Epithelial cell of proximal tubule (primary cell): Measurements from ENCODE around the gene DHX32. TPM values are rescaled to one million over a fixed set of nuclear protein-coding genes. Genes with fewer than 3 reads are reported as not detected.

ENCODE experiments used
- DNase-seq: peaks from one replicate; pipeline ENCODE4 v3.0.0-alpha.2; 2011; ENCODE audit warnings: low read depth
- H3K4me3 ChIP-seq: 2 replicates; pipeline ENCODE4 v1.5.1; 2011; ENCODE audit warnings: low read depth, mild to moderate bottlenecking, low read length
- total RNA-seq: library from RNA; depleted of rRNA; stranded (reverse); fragments of >200 nt; gene quantifications from 2 replicates; pipeline ENCODE4 v1.2.3, GENCODE V29; 2015
- TF ChIP-seq, protein P1 (sequence below): conservative IDR thresholded peaks from 2 replicates; pipeline ENCODE4 v1.5.1; 2012; ENCODE audit warnings: low read depth, mild to moderate bottlenecking, low read length

Gene DHX32
- total RNA-seq, 1 donor from 2014 or later = 29.6 TPM

DNA sequence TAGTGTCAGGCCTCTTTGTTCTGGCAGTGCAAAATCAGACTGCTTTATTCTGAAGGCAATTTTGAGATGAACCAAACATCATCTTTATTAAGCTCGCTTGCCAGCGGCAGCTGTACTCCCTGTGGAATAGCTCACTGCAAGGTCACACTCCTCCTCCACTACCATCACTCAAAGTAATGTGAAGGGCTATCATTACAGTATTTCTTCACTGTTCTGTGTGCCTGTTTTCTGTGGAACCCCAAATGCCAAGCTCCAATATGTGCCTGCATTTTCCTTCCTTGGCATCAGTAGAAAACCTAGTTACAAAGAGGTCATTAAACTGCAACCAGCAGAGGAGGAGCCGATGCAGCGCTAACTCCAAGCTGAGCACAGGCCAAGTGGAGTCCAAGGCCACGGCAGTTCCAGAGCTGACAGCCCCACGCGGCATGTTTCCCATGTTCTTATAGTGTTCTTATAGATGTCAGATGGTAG lies 36.3 kb downstream of the DHX32 start:
- DNase-seq = no peak
- no peak overlapping the region for H3K4me3 ChIP-seq
- TF ChIP-seq, protein P1, sequence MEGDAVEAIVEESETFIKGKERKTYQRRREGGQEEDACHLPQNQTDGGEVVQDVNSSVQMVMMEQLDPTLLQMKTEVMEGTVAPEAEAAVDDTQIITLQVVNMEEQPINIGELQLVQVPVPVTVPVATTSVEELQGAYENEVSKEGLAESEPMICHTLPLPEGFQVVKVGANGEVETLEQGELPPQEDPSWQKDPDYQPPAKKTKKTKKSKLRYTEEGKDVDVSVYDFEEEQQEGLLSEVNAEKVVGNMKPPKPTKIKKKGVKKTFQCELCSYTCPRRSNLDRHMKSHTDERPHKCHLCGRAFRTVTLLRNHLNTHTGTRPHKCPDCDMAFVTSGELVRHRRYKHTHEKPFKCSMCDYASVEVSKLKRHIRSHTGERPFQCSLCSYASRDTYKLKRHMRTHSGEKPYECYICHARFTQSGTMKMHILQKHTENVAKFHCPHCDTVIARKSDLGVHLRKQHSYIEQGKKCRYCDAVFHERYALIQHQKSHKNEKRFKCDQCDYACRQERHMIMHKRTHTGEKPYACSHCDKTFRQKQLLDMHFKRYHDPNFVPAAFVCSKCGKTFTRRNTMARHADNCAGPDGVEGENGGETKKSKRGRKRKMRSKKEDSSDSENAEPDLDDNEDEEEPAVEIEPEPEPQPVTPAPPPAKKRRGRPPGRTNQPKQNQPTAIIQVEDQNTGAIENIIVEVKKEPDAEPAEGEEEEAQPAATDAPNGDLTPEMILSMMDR = no peak

DNA sequence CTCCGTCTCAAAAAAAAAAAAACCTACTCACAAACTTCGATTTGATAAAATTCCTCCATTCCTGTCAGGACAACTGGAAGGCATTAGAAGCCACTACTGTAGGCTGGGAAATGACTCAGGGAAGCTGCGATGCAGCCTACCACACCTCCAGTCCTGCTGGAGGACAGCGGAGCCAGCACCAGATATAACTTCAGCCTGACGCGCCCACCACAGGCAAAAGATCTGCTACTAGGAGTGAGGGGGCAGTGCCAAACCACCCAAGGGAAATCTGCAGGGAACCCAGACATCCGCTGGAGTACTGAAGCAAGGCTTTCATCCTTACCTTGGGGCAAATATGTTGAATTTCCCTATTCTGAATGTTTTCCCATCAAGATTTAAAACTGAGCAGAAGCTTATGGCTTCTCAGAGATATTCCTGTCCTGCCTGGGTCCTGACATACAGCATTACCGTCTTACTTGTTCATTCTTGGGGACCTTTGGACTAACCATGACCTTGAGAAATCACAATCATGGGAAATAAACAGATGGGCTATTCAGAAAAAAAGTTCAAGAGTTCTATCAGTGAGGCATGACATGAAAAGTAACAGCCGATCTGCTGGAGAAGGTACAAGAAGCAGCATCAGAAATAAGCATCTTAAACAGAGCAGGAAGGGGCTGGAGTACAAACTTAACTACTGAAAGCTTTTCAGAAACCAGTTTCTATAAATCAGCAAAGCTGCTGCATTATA lies 37.3 kb downstream of the DHX32 start:
- TF ChIP-seq, protein P1 = no peak
- H3K4me3 ChIP-seq = no peak overlapping the region
- DNase-seq = no peak

- TF ChIP-seq, protein P1 = no peak
- no peak for DNase-seq
- H3K4me3 ChIP-seq = no peak overlapping the region
Measured at GRCh38 chr10:125840955-125841354, 40.1 kb downstream of the DHX32 start.

DNA sequence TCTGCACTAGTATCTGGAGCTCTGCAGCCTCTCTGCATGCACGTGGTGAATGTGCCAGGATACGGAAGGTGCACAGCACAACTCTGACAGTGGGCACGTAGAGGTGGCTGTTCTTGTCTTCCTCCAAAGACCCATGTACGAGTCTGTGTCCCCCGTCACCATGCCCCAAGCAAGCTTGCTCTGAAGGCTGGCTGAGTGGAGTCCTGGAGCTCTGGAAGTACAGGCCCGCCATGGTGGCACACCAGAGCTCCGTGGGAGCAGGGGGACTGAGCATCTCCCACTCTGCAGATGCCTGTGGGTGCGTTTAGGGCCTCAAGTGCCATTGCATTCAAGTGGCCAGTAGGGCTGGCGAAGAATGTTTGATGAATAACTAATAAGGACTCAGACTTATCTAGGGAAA lies 40.7 kb downstream of the DHX32 start:
- H3K4me3 ChIP-seq = no peak overlapping the region
- TF ChIP-seq, protein P1 = no peak
- no peak for DNase-seq

DNA sequence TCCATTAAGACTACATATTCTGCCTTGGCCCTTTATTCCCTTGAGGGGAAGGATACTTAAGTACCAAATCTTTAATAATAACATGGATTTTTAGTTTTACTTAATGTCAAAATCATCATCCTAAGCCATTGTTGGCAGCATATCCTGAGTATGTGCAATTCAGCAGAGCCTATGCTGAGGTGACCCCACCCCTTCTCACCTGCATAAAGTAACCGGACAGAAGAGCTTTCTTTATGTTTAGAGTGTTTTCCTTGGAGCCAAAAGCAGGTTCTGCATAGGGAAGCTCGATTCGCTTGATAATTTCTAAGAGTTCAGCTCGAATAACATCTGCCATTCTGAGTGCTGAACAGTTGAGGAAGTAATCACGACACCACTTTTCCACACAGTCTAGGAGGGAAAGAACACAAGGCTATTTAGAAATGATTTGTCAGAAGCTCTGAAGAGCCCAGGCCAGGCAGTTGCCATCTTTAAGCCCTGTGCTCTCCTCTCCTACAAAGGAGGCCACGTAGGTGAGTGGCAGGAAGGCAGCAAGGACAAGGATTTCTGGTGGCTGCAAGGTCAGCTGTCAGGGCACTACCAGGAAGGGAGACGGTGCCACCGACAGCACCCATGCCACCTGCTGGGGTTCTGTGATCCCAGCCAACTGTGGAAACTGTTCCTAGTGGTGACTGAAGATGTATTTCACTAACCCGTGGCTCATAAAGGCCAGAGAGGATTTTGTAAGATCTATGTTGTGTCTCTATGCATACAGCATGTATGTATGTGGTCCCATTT lies 42.1 kb downstream of the DHX32 start:
- TF ChIP-seq, protein P1 = no peak

DNA sequence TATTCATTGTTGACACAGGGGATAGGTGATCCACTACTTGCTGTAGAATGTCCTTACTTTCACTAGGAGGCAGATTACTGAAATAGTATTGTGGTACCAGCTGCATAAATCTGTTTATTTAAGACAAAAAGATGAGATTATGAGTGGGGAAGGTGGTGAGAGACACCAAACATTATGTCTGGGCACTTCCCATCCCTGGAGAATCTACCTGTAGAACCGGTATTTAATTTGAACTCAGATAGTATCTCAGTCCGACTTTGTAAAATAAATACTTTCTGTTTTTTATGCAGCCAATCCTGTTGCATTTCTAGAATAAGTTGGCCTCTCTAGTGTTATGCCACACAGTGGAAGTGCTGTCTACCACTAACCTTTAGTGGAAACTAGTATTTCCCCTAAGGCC lies 44.3 kb downstream of the DHX32 start:
- DNase-seq = no peak
- no peak overlapping the region for H3K4me3 ChIP-seq
- TF ChIP-seq, protein P1 = no peak

More for the DNA sequence above, 42.1 kb downstream of the DHX32 start:
- no peak for DNase-seq
- no peak overlapping the region for H3K4me3 ChIP-seq
